Measurements from ENCODE around the gene GLIS1.

- TF ChIP-seq EZH2 (IDR thresholded peaks at IDR 0.05) (no peak), POLR2AphosphoS5 (IDR thresholded peaks at IDR 0.05; ENCODE audit: borderline replicate concordance, low read depth, low read length) (no peak), FOXP2 (optimal IDR thresholded peaks at IDR 0.05; ENCODE audit: control extremely low read depth, extremely low read length, insufficient read depth) (no peak)
Observed at GRCh38 chr1:53589043-53589887, 149.7 kb downstream of the GLIS1 start.

Measured in SK-N-MC (cell line).